Upper lobe of left lung (tissue), 4 donors: ENCODE measurements around the gene SMAP2.

Experiments used
- POLR2A ChIP-seq, 4 donors: fragments of 450-650 bp; IDR thresholded peaks; one replicate each; pipeline ENCODE4 v1.5.1; 2016 to 2017; ENCODE audit warnings: antibody characterized with exemption in 4 of 4, mild to moderate bottlenecking in 2 of 4
- POLR2AphosphoS5 ChIP-seq, 2 donors: sonication (generic); formaldehyde crosslinking; IDR thresholded peaks; one replicate each; pipeline ENCODE4 v1.5.1; 2017; ENCODE audit warnings: antibody characterized with exemption in 2 of 2
- TF ChIP-seq, protein P1 (sequence below), 6 experiments: fragments of 450-650 bp in 4 of 6; fragments of 200-600 bp in 2 of 6; sonication (generic) in 2 of 6; IDR thresholded peaks; one replicate each; pipeline ENCODE4 v1.5.1; 2016 to 2019; ENCODE audit warnings: antibody characterized with exemption in 6 of 6

- TF ChIP-seq, protein P1, sequence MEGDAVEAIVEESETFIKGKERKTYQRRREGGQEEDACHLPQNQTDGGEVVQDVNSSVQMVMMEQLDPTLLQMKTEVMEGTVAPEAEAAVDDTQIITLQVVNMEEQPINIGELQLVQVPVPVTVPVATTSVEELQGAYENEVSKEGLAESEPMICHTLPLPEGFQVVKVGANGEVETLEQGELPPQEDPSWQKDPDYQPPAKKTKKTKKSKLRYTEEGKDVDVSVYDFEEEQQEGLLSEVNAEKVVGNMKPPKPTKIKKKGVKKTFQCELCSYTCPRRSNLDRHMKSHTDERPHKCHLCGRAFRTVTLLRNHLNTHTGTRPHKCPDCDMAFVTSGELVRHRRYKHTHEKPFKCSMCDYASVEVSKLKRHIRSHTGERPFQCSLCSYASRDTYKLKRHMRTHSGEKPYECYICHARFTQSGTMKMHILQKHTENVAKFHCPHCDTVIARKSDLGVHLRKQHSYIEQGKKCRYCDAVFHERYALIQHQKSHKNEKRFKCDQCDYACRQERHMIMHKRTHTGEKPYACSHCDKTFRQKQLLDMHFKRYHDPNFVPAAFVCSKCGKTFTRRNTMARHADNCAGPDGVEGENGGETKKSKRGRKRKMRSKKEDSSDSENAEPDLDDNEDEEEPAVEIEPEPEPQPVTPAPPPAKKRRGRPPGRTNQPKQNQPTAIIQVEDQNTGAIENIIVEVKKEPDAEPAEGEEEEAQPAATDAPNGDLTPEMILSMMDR (IDR thresholded peaks at IDR 0.05), result no peak
- TF ChIP-seq POLR2A (IDR thresholded peaks at IDR 0.05) (peak in 1 of 4 donors; percentile 72), POLR2AphosphoS5 (IDR thresholded peaks at IDR 0.05) (peak; percentile 45 to 61)
Observed at GRCh38 chr1:40344597-40344996, 28.9 kb upstream of the SMAP2 start.
